Activated CD4-positive, alpha-beta memory T cell treated with anti-CD3 and anti-CD28 coated beads, Interleukin-2, amount 10 ng/mL, durations not matched to agents 7 days and 5 days (primary cell): ENCODE results near the gene TNNC2. TPM values are rescaled to one million over a fixed set of nuclear protein-coding genes. Genes with fewer than 3 reads are reported as not detected.
A peak's percentile ranks its signal among the peaks of the same experiment; 100 is the strongest.
"Not testable (repeated sequence)": the region's sequence is repeated elsewhere in the genome, so short reads cannot be mapped to it uniquely, and the experiment has no call there.

ENCODE experiments used
- CTCF ChIA-PET: fragments of 350-600 bp; sonication (Branson Sonifier 250); formaldehyde crosslinking; loops from one replicate; lab custom pipeline; 2021; ENCODE audit warnings: antibody characterized with exemption, inconsistent platforms; lab: Charles Lee
- POLR2A ChIA-PET: fragments of 350-600 bp; sonication (Branson Sonifier 250); formaldehyde crosslinking; loops from one replicate; lab custom pipeline; 2021; ENCODE audit warnings: antibody characterized with exemption; lab: Charles Lee
- DNase-seq: peaks from one replicate; pipeline ENCODE4 v3.0.0-alpha.2; 2020
- H3K27ac Mint-ChIP-seq: one replicate; pipeline ENCODE4 v1.8.0; 2021; ENCODE audit warnings: mild to moderate bottlenecking, mixed read lengths
- H3K27me3 Mint-ChIP-seq: one replicate; pipeline ENCODE4 v1.8.0; 2021; ENCODE audit warnings: mixed read lengths
- H3K36me3 Mint-ChIP-seq: one replicate; pipeline ENCODE4 v1.8.0; 2021; ENCODE audit warnings: low read depth, mixed read lengths
- H3K4me1 Mint-ChIP-seq: one replicate; pipeline ENCODE4 v1.8.0; 2021; ENCODE audit warnings: mixed read lengths
- H3K4me3 Mint-ChIP-seq: one replicate; pipeline ENCODE4 v1.8.0; 2021; ENCODE audit warnings: mild to moderate bottlenecking, mixed read lengths
- H3K9me3 Mint-ChIP-seq: one replicate; pipeline ENCODE4 v1.8.0; 2021; ENCODE audit warnings: mixed read lengths
- total RNA-seq, 2 experiments: library from RNA; stranded (reverse); gene quantifications; one replicate each; pipeline ENCODE4 v1.2.3, GENCODE V29; 2021

TNNC2 gene
- total RNA-seq, 2 experiments from 2014 or later: not detected

DNA sequence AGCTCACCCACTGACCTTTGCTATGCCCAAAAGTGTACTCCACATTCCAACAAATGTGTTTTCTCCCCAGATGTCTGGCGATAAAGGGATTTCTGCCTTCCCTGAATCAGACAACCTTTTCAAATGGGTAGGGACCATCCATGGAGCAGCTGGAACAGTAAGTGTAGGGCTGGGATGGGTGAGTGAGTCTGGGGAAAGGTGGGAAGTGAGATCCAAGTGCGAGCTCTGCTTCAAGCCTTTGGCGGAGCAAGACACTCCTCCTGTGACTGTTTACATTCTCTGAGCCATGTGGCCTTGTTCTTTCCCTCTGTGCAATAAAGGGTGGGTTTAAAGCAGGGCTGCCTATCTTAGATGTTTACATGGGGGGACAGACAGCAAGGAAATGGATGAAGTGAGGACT lies 12.8 kb downstream of the TNNC2 start:
- H3K9me3 Mint-ChIP-seq: no peaks in the 10 kb centered on the region
- CTCF ChIA-PET: interaction anchor here (0.7 to 2.3 kb wide), 4 partner anchors 8 to 155 kb away, joined by 5 to 15 read pairs (median 13); no protein-coding TSS in a partner anchor
- no peak for DNase-seq
- H3K27me3 Mint-ChIP-seq: no peaks in the 10 kb centered on the region
- POLR2A ChIA-PET: interaction anchor here (1.5 to 4.1 kb wide), 8 partner anchors 9 to 157 kb away, joined by 3 to 30 read pairs (median 12); partner anchors contain the start of genes ACOT8, DNTTIP1, PCIF1 and WFDC3
- H3K4me1 Mint-ChIP-seq: peaks cover 36% of the 10 kb centered on the region
- H3K4me3 Mint-ChIP-seq: peak overlapping the region; percentile 13
- H3K36me3 Mint-ChIP-seq: peaks cover 68% of the 10 kb centered on the region
- no peak overlapping the region for H3K27ac Mint-ChIP-seq

DNA sequence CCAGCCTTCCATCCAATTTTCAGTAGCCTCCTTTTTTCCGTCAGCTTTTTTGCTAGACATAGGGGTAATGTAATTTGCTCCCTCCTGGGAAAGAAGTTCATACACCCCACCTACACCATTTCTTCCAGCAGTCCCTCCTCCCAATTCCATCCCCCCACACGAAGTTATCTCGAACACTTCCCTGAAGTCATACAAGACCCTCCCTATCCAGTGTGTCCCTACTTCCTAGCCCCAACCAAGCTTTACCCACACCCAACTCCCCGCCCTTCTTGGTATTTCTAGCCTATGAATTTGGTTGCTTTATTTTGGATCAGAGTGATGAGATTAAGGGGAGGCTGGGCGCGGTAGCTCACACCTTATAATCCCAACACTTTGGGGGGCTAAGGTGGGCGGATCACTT lies 13.6 kb downstream of the TNNC2 start:
- H3K9me3 Mint-ChIP-seq: no peaks in the 10 kb centered on the region
- peak overlapping the region; percentile 99 for H3K4me3 Mint-ChIP-seq
- ChIA-PET POLR2A (interaction anchor here (0.7 to 4.1 kb wide), 21 partner anchors 8 to 275 kb away, joined by 3 to 30 read pairs (median 4); partner anchors contain the start of genes ACOT8, DNTTIP1, PCIF1 and WFDC3), CTCF (interaction anchor here (0.6 to 2.3 kb wide), 6 partner anchors 9 to 156 kb away, joined by 3 to 15 read pairs (median 8); no protein-coding TSS in a partner anchor)
- peaks cover 74% of the 10 kb centered on the region for H3K36me3 Mint-ChIP-seq
- DNase-seq: no peak
- peak overlapping the region; percentile 83 for H3K27ac Mint-ChIP-seq
- peaks cover 36% of the 10 kb centered on the region for H3K4me1 Mint-ChIP-seq
- H3K27me3 Mint-ChIP-seq: no peaks in the 10 kb centered on the region

DNA sequence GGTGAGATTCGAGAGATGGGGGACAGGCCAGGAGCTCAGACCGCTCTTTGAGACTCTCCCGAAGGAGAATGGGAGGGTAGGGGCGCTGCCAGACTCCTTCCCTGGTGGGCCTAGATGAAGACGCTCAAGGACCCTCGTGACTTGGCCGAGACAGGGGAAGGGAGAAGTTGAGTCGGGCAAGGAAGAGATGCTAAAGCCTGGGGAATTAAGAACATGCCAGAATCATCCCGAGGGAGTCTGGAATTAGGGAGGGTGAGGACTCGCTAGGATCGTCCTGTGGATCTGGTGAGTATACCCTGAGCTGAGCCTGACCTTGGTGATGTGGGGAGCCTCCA lies 14.1 kb downstream of the TNNC2 start:
- H3K36me3 Mint-ChIP-seq: peaks cover 78% of the 10 kb centered on the region

DNA sequence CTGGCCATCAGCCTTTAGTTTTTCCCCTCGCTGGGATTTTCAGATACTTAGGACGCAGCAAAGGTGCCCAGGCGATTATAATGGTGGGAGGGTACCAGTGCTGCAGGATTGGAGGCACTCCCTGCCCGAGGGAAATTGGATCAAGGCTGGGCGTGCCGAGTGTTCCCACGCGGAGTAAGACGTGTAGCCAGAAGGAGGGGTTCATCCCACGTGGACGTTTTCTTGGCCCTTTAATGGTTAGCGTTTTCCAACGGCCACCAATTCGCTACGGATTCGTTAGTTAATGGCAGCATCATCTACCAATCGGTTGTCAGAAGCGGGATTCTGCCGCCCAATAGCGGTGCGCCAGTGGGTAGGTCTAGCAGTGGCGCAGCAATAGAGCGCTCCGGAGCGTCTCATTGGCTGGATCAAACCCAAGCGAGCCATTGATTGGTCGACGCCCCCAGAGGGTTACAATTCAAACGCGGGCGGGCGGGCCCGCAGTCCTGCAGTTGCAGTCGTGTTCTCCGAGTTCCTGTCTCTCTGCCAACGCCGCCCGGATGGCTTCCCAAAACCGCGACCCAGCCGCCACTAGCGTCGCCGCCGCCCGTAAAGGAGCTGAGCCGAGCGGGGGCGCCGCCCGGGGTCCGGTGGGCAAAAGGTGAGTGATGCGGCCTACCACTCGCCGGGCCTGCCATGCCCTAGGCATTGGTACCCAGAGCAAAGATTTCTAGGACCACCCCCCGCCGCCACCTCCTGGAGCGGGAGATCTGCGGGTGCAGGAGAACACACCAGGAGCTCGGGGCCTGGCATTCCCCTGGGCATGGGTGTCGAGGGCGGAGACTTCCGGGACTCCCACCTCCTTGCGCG lies 14.7 kb downstream of the TNNC2 start, which contains the start of gene UBE2C:
TSS of gene UBE2C (plus strand) at position 488 of the 849 bp plus-strand sequence. CDS start at position 540, 52 bp downstream.
- ChIA-PET CTCF (interaction anchor here (0.8 to 2.3 kb wide), 5 partner anchors 10 to 157 kb away, joined by 3 to 15 read pairs (median 11); no protein-coding TSS in a partner anchor), POLR2A (interaction anchor here (0.6 to 4.1 kb wide), 24 partner anchors 9 to 276 kb away, joined by 3 to 30 read pairs (median 4); partner anchors contain the start of genes ACOT8, DNTTIP1, PCIF1 and WFDC3)
- H3K4me1 Mint-ChIP-seq: peaks cover 36% of the 10 kb centered on the region
- peak within 1 kb of the TSS; percentile 83 for H3K27ac Mint-ChIP-seq
- peak; percentile 97 for DNase-seq
- no peaks in the 10 kb centered on the region for H3K9me3 Mint-ChIP-seq
- H3K4me3 Mint-ChIP-seq: peak within 1 kb of the TSS; percentile 99
- H3K36me3 Mint-ChIP-seq: peaks cover 77% of the 10 kb centered on the region
- H3K27me3 Mint-ChIP-seq: no peaks in the 10 kb centered on the region

More for the DNA sequence above, 14.1 kb downstream of the TNNC2 start:
- Mint-ChIP-seq H3K4me1 (peaks cover 36% of the 10 kb centered on the region), H3K9me3 (no peaks in the 10 kb centered on the region), H3K27me3 (no peaks in the 10 kb centered on the region), H3K27ac (peak overlapping the region; percentile 83), H3K4me3 (peak overlapping the region; percentile 99)
- POLR2A ChIA-PET: interaction anchor here (0.6 to 4.1 kb wide), 25 partner anchors 8 to 275 kb away, joined by 3 to 30 read pairs (median 4); partner anchors contain the start of genes ACOT8, DNTTIP1, PCIF1 and WFDC3
- DNase-seq: no peak
- CTCF ChIA-PET: interaction anchor here (0.6 to 2.3 kb wide), 6 partner anchors 9 to 157 kb away, joined by 3 to 15 read pairs (median 8); no protein-coding TSS in a partner anchor

DNA sequence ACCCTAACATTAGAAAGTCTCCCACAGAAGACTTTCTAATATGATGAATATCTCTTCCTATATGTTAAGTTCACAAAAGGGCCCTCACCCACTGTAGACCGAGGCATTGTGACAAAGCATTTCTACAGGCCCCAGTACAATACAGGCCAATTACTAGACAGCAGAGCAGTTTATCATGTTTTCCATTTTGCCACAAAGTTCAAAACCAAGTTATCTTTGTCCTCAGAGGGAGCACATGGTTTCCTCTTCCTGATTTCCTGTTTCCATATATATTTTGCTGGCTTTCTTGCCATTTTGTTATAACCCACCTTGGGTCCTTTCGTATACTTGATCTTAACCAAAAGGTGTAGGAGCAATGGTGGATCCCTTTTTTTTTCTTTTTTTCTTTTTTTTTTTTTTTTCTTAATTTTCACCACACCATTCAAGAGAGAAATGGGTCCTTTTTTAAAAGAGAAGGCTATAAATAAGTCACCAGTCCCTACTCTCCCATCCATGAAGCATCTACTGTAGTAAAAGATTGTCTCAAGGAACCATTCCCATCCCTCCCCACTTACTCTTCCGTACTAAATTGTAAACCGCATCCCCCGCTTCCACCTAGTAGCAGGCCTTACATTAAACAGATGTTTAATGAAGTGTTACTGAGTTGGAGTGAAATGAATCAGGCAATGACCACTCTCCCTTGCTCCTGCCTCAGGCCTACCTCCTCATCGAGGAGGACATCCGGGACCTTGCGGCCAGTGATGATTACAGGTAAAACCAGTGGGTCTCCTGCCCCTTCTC lies 16.7 kb downstream of the TNNC2 start:
- H3K4me1 Mint-ChIP-seq: peaks cover 26% of the 10 kb centered on the region
- H3K27me3 Mint-ChIP-seq: no peaks in the 10 kb centered on the region
- ChIA-PET POLR2A (no interaction called here), CTCF (interaction anchor here (3.4 kb wide), 1 partner anchor 11 kb away, joined by 19 read pairs; no protein-coding TSS in a partner anchor)
- H3K4me3 Mint-ChIP-seq: no peak overlapping the region
- no peaks in the 10 kb centered on the region for H3K9me3 Mint-ChIP-seq
- no peak overlapping the region for H3K27ac Mint-ChIP-seq
- H3K36me3 Mint-ChIP-seq: peaks cover 65% of the 10 kb centered on the region
- no peak for DNase-seq

DNA sequence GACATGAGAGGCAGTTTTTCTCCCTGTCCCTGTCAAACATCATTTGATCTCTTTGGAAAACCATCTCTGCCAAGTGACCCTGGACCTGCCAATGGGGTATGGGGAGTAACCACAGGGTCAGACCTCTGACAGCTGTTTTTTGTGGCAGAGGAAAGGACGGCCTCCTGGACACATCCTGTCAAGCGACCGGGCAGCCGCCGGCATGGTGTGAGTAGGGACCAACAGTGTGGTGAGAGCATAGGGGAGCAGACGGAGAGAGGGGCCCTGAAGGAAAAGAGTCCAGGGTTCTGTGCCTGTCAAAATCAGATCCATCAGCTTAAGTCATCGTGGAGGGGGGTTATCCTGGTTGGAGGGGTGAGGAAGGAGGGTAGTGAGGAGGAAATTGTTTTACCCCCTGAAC lies 25.3 kb downstream of the TNNC2 start:
- Mint-ChIP-seq H3K4me1 (peaks cover 10% of the 10 kb centered on the region), H3K36me3 (peaks cover 46% of the 10 kb centered on the region), H3K27ac (no peak overlapping the region), H3K4me3 (no peak overlapping the region), H3K9me3 (no peaks in the 10 kb centered on the region), H3K27me3 (no peaks in the 10 kb centered on the region)
- POLR2A ChIA-PET: no interaction called here
- CTCF ChIA-PET: interaction anchor here (4.0 kb wide), 1 partner anchor 159 kb away, joined by 28 read pairs; no protein-coding TSS in a partner anchor
- no peak for DNase-seq

DNA sequence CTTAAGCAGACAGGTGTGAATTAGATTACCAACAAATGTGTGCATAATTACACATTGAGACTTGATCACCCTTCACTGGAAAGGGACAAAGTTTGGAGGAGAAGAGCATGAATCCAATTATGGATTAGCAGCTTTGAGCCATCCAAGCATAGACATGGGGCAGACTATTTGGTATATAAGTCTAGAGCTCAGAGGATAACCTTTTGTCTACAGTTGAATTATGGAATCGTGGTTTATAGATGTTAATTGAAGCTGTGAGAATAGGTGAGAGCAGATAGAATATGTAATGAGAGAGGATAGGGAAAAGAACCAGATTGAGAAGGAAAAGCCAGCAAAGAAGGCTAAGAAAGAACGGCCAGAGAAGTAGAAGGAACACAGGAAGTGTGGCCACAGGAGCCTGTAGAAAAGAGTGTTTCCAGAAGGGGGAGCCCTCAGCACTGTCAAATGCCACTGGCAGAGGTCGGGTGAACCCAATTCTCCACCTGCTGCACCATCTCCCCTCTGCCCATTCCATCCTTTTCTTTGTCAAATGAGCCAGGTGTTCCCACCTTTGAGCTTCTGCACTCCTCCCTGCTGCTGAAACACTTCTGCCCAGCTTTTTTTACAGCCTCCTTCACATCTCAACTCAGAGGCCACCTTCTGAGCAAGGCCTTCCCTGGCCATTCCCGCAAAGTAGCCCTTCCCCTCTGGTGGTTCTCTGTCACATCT lies 28.0 kb downstream of the TNNC2 start:
- H3K36me3 Mint-ChIP-seq: peaks cover 48% of the 10 kb centered on the region
- no peaks in the 10 kb centered on the region for H3K27me3 Mint-ChIP-seq
- POLR2A ChIA-PET: interaction anchor here (0.7 to 1.8 kb wide), 5 partner anchors 14 to 173 kb away, joined by 3 to 10 read pairs (median 6); partner anchors contain the start of genes PCIF1, UBE2C and ZNF335

DNA sequence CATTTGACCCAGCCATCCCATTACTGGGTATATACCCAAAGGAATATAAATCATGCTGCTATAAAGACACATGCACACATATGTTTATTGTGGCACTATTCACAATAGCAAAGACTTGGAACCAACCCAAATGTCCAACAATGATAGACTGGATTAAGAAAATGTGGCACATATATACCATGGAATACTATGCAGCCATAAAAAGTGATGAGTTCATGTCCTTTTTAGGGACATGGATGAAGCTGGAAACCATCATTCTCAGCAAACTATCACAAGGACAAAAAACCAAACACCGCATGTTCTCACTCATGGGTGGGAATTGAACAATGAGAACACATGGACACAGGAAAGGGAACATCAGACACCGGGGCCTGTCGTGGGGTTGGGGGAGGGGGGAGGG lies 29.2 kb downstream of the TNNC2 start:
- H3K9me3 Mint-ChIP-seq, H3K4me3 Mint-ChIP-seq, H3K27me3 Mint-ChIP-seq, DNase-seq, H3K27ac Mint-ChIP-seq: not testable (repeated sequence)
- ChIA-PET POLR2A (interaction anchor here (1.7 kb wide), 1 partner anchor 172 kb away, joined by 8 read pairs; no protein-coding TSS in a partner anchor), CTCF (interaction anchor here (0.9 to 4.0 kb wide), 9 partner anchors 11 to 172 kb away, joined by 3 to 38 read pairs (median 8); partner anchors contain the start of gene ZSWIM1)
- Mint-ChIP-seq H3K36me3 (peaks cover 39% of the 10 kb centered on the region), H3K4me1 (peaks cover 25% of the 10 kb centered on the region)

More for the DNA sequence above, 28.0 kb downstream of the TNNC2 start:
- Mint-ChIP-seq H3K27ac (peak overlapping the region; percentile 33), H3K9me3 (no peaks in the 10 kb centered on the region), H3K4me1 (peaks cover 22% of the 10 kb centered on the region), H3K4me3 (no peak overlapping the region)
- DNase-seq: peak; percentile 74
- CTCF ChIA-PET: interaction anchor here (0.6 to 4.0 kb wide), 35 partner anchors 8 to 1446 kb away, joined by 3 to 38 read pairs (median 4); partner anchors contain the start of genes CTSA, NEURL2, UBE2C and ZNF335

DNA sequence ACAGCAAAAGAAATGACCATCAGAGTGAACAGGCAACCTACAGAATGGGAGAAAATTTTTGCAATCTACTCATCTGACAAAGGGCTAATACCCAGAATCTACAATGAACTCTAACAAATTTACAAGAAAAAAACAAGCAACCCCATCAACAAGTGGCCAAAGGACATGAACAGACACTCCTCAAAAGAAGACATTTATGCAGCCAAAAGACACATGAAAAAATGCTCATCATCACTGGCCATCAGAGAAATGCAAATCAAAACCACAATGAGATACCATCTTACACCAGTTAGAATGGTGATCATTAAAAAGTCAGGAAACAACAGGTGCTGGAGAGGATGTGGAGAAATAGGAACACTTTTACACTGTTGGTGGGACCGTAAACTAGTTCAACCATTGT lies 29.6 kb downstream of the TNNC2 start:
- Mint-ChIP-seq H3K4me1 (peaks cover 30% of the 10 kb centered on the region), H3K36me3 (peaks cover 39% of the 10 kb centered on the region)
- H3K9me3 Mint-ChIP-seq, H3K4me3 Mint-ChIP-seq, DNase-seq, H3K27me3 Mint-ChIP-seq, POLR2A ChIA-PET, H3K27ac Mint-ChIP-seq: not testable (repeated sequence)
- CTCF ChIA-PET: interaction anchor here (3.0 kb wide), 1 partner anchor 140 kb away, joined by 14 read pairs; no protein-coding TSS in a partner anchor

DNA sequence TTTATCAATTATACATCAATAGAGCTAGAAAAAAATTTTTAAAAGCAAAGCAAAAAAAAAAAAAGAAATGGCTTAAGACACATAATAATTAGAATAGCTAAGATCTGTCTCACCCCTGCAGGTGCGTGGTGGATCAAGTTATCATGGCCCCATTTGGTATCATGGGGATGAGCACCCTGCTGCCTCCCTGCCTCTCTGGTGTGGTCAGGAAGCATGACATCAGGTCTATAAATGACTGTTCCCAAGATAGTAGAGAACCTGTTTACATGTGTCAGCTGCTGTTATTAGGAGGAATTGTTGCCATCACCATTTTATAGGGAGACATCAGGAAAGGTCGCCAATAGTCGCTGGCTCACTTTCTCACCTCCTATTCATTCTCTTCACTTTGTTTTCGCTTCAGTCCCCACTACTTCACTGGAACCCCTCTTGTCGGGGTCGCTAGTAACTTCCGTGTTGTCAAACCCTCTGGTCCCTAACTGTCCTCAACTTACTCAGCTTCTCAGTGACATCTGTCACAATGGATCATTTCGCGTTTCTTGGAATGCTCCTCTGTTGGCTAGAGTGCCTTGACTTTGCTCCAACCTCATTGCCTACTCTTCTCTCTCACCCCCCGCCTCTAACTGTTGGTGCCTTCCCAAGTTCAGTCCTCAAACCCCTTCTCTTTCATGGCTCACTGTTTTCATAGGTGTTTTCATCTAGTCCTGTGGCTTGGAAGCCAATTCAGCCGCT lies 30.6 kb downstream of the TNNC2 start:
- Mint-ChIP-seq H3K4me1 (peaks cover 33% of the 10 kb centered on the region), H3K36me3 (peaks cover 32% of the 10 kb centered on the region), H3K4me3 (no peak overlapping the region), H3K27ac (no peak overlapping the region), H3K9me3 (no peaks in the 10 kb centered on the region), H3K27me3 (no peaks in the 10 kb centered on the region)
- POLR2A ChIA-PET: interaction anchor here (0.9 kb wide), 1 partner anchor 68 kb away, joined by 3 read pairs; no protein-coding TSS in a partner anchor
- DNase-seq: no peak
- CTCF ChIA-PET: interaction anchor here (1.6 to 1.8 kb wide), 4 partner anchors 8 to 191 kb away, joined by 4 to 14 read pairs (median 4); partner anchors contain the start of gene UBE2C
